Left renal cortex interstitium (tissue), 4 donors: ENCODE measurements around the gene ZNF845. TPM values are rescaled to one million over a fixed set of nuclear protein-coding genes. Genes with fewer than 3 reads are reported as not detected.
A peak's percentile ranks its signal among the peaks of the same experiment; 100 is the strongest.
"Not testable (repeated sequence)": the region's sequence is repeated elsewhere in the genome, so short reads cannot be mapped to it uniquely, and the experiment has no call there.

Experiments used
- DNase-seq, 4 donors: peaks; one replicate each; pipeline ENCODE4 v3.0.0-alpha.2; 2013; ENCODE audit warnings: low read depth in 4 of 4, low spot score in 2 of 4, missing footprints in 1 of 4
- polyA plus RNA-seq, 4 donors: library from polyadenylated mRNA; unstranded; fragments of 120-200 nt; gene quantifications; one replicate each; pipeline ENCODE4 v1.2.1, GENCODE V29; 2013; ENCODE audit not compliant: insufficient read length in 4 of 4

ZNF845 gene
- polyA plus RNA-seq, 4 donors = 7.5 to 10.8 (median 9.0) TPM

DNA sequence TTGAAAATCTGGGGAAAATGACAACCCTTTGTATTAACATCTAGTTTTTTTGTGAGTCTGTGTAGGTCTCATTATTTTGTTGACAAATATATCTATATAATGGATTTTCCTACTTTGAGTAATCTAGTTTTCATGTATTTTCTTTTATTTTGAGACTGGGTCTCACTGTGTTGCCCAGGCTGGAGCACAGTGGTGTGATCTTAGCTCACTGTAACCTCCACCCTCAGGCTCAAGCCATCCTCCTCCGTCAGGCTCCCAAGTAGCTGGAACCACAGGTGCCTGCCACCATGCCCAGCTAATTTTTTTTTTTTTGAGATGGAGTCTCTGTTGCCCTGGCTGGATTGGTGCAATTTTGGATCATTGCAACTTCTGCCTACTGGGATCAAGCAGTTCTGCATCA, 41.2 kb downstream of the ZNF845 start:
- no peak for DNase-seq

DNA sequence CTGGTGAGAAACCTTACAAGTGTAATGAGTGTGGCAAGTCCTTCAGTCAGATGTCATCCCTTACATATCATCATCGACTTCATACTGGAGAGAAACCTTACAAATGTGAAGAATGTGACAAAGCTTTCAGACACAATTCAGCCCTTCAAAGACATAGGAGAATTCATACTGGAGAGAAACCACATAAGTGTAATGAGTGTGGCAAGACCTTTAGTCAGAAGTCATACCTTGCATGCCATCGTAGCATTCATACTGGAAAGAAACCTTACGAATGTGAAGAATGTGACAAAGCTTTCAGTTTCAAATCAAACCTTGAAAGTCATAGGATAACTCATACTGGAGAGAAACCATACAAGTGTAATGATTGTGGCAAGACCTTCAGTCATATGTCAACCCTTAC, 47.8 kb downstream of the ZNF845 start:
- DNase-seq = no peak

DNA sequence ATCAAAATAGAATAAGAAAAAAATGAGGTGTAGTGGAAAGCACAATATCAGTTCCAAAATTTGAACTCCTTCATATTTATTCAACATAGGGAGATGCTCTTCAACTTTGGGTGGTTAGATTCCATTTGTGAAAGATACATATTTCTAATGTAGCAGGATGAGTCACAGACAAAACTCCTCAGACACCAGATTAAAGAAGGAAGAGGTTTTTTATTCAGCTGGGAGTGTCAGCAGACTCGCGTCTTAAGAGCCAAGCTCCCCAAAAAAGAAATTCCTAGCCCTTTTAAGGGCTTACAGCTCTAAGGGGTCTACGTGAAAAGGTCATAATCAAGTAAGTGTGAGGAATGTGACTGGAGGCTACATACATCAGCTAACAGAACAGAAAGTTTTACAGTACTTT, 54.6 kb downstream of the ZNF845 start:
- DNase-seq = no peak

DNA sequence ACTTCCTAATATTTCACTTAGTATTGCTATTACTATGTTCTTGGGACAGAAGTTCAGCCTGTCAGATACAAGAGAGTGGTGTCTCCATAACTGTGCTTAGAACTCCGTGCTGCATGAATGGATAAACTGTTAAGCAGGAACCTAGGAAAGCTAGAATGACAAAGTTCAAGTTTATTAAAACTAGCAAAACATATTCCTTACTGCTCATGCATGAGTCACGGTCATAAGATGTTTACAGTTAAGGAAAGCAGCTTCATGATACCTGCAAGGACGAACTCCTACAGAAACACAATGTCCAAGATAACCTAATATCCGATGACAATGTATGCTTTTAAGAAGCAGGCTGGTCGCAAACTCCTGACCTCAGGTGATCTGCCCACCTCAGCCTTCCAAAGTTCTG, 55.4 kb downstream of the ZNF845 start:
- no peak for DNase-seq

DNA sequence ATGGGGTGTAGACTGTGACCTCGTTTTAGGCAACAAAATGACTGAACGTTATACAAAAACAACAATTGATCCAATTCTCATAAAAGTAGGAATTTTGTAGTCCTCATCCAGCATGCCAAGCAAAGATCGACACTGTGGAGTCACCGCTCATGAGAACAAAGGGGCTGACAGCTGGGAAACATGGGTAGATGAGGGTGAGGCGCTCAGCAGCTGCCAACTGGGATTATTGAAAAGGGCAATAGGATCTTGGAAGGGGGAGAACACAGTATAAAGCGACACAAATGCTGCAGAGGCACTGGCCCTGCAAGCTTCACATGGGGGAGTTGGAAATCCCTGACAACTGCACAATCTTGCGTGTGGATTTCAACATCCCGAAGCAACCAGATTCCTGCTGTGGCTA, 56.0 kb downstream of the ZNF845 start:
- no peak for DNase-seq

DNA sequence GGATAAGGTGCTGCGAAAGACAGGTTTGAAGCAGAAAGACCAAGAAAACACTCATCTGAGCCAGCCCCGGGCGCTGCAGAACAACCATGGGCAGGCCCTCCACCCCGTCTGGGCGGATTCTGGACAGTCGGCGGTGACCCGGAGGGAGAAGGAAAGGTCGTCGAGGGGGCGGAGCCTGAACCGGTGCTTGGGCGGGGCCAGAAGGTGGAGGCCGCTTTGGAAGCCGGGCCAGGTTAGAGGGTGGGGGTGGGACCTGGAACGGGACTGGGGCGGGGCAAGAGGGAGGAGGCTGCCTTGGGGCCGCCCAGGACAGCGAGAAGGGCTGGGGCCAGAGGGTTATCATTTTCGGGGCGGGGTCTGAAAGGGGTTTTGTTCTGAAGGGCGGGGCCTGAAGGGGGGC, 56.4 kb downstream of the ZNF845 start:
- DNase-seq = no peak

DNA sequence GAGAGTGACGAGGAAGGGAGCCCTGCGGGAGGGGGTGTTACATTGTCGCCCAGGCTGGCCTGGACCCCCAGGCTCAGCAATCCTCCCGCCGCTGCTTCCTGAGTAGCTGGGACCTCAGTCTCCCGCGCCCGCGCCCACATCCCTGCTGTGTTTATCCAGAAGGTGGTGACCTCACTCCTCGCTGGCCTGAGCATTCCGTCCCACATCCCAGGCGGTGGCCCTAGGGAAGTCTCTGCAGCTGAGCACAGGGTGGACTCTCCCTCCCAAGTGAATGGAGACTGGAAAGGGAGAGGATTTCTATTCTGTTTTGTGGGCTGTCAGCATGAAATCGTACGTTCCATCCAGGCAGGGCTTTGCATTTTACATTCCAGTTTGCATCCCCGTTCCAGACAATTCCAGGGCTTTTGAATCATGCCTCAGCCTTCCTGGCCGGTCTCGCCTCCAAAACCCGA, 61.0 kb downstream of the ZNF845 start:
- DNase-seq = peak in 2 of 4 donors; percentile 31 to 71

DNA sequence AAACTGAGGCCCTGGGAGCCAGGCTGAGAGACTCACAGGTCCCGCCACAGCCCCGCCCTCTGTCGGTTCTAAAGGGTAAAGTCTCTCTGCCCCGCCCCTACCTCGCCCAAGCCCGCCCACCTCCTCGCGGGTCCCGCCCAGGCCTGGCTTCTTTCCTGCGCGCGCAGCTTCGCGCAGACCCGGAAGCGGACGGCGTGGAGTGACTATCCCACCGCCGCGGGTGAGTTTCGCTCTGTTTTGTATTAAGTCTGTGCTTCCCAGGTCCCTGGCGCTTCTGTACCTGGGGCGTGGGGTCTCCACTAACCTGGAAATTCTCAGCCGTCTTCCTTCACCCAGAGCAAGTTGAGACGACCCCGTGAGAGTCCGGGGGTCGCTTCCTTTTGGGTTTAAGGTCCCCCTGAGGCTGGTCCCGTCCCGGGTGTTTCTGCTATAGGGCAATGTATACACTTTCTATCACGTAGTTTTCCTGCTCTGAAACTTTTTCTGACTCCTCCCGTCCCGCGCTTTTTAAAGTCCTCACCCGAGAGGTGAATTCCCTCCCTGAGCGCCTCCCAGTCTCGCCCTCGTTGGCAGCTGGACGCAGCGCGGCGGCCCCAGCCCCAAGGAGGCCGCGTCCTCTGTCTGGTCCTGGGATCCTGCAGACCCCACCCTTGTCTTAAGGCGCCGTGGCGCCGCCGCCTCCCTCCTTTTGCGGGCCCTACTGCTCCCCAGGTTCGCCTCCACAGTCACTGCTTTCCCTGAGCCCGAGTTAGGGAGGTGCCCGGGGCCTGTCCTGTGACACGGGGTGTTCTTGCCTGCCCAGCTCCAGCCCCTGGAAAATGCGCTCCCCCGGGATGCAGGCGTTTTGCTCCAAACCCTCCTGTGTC, 61.7 kb downstream of the ZNF845 start, which contains the start of gene ZNF765:
Gene ZNF765 (plus strand): TSS at position 176 of the 866 bp plus-strand sequence. CDS start 2,867 bp downstream, outside the sequence.
- peak; percentile 72 to 87 (median 82) for DNase-seq

DNA sequence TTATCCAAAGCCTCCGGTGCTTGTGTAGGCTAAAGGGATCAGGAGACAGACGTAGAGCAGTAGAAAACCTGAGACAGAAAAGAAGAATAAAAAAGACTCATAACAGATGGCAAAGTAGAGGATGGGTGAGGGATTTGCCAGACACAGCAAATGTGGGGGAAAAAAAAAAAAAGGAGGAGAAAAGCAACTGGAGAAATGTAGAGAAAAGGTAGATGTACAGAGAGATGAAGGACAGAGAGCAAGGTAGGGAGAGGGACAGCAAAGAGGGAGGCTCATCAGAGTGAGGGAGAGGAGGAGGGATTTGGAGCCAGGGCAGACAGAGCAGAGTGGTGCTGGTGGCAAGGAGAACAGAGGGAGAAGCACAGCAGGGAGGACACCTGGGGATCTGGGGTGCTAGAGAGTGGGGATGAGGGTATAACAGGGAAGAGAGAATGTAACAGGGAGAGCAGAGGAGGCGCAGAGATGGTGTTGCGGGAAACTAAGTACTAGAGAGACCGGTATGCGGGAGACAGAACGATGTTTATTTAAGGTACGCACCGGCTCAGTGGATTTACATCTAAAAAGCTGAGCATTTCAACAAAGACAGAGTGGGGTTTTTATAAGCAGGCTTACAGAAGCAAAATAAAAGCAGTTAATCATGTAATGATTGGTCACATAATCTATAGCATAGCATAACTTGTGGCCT, 62.4 kb downstream of the ZNF845 start:
- DNase-seq = not testable (repeated sequence)

DNA sequence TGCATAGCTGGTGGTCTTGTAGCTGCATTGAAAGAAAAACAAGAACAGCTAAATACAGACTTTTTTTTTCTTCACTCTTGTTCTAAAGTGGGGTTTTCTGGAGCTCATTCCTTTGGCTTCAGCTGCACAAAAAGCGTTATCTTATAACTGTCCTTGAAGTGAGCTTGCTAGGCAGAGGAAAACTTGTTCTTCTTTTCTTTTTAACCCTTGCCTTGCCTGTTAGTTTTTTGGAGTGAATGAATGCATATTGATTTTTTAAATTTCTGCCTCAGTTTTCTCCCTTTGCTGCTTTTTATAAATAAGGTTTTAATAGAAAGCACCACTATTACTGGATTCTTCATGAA, 62.9 kb downstream of the ZNF845 start:
- DNase-seq = no peak

DNA sequence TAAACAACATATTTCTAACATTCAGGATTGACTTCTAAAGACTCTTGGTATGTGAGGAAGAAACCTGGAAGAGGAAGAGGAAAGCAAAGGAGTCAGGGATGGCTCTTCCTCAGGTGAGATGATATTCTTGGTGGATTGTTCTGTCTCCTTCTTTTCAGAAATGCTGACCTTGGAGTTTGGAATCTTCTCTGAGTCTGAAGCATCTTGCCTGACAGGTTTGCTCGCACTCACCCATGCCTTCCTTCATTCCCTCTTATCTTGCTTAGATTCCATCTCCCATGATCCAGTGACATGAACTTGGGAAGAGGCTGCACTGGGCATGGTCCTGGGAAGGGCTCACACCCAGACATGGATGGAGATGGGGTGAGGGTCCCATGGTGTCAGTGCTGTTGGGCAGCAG, 64.4 kb downstream of the ZNF845 start:
- DNase-seq = not testable (repeated sequence)

Other genes starting within 250 kb of the ZNF845 start
- 10 to 100 TPM; 29.5 to 90.9 (median 48.3) TPM for gene ZNF160, start 230.3 kb upstream of the ZNF845 start, polyA plus RNA-seq
- 10 to 100 TPM; 18.7 to 28.2 (median 22.1) TPM for gene ZNF415, start 200.8 kb upstream of the ZNF845 start, polyA plus RNA-seq
- 10 to 100 TPM in 3 of 4 donors, 1 to 10 TPM in 1; 9.7 to 16.9 (median 12.0) TPM for gene ZNF347, start 174.7 kb upstream of the ZNF845 start, polyA plus RNA-seq
- 10 to 100 TPM in 1 of 4 donors, 1 to 10 TPM in 3; 6.3 to 12.9 (median 9.1) TPM for gene ZNF665, start 140.4 kb upstream of the ZNF845 start, polyA plus RNA-seq
- gene ZNF677, start 78.9 kb upstream of the ZNF845 start, polyA plus RNA-seq = 10 to 100 TPM; 45.6 to 53.5 (median 49.5) TPM
- gene VN1R2, start 75.5 kb upstream of the ZNF845 start, polyA plus RNA-seq = under 1 TPM in 2 of 4 donors, not detected in 2; 0.17 to 0.33 TPM
- gene VN1R4, start 66.0 kb upstream of the ZNF845 start, polyA plus RNA-seq = not detected
- gene ZNF525, start 32.0 kb downstream of the ZNF845 start, polyA plus RNA-seq = 10 to 100 TPM in 3 of 4 donors, 1 to 10 TPM in 1; 9.4 to 14.3 (median 11.9) TPM
- 10 to 100 TPM; 10.2 to 15.7 (median 12.7) TPM for gene ZNF765, start 61.4 kb downstream of the ZNF845 start, polyA plus RNA-seq
- gene ZNF761, start 98.2 kb downstream of the ZNF845 start, polyA plus RNA-seq = 10 to 100 TPM; 10.7 to 17.4 (median 14.7) TPM
- gene ZNF813, start 134.0 kb downstream of the ZNF845 start, polyA plus RNA-seq = 1 to 10 TPM; 6.6 to 8.0 (median 6.9) TPM
- 10 to 100 TPM; 12.5 to 35.1 (median 18.5) TPM for gene ZNF331, start 204.4 kb downstream of the ZNF845 start, polyA plus RNA-seq